Measurements from ENCODE around the gene SHC3.
A peak's percentile ranks its signal among the peaks of the same experiment; 100 is the strongest.

SHC3 gene

GRCh38 chr9:88990041-88990728 lies 188.4 kb downstream of the SHC3 start:
- Histone ChIP-seq H3K27ac (peak overlapping the region; percentile 91 to 98), H3K4me3 (peak overlapping the region; percentile 99)
- peak; percentile 50 for DNase-seq (ENCODE audit: low spot score)
- no peak for TF ChIP-seq CTCF (IDR thresholded peaks at IDR 0.05)

- TF ChIP-seq CTCF (IDR thresholded peaks at IDR 0.05) = no peak
- peak; percentile 70 for DNase-seq (ENCODE audit: low spot score)
- peak overlapping the region in 1 of 2 donors; percentile 67 for H3K27ac ChIP-seq
- no peak overlapping the region for H3K4me3 ChIP-seq
Measured at GRCh38 chr9:88988796-88989641, 189.6 kb downstream of the SHC3 start.

GRCh38 chr9:88987661-88988060 lies 191.0 kb downstream of the SHC3 start:
- no peak for TF ChIP-seq CTCF (IDR thresholded peaks at IDR 0.05)
- Histone ChIP-seq H3K4me3 (no peak overlapping the region), H3K27ac (no peak overlapping the region)
- DNase-seq (ENCODE audit: low spot score) = no peak

GRCh38 chr9:88986776-88987175 lies 191.8 kb downstream of the SHC3 start:
- Histone ChIP-seq H3K27ac (no peak overlapping the region), H3K4me3 (no peak overlapping the region)
- no peak for DNase-seq (ENCODE audit: low spot score)
- TF ChIP-seq CTCF (IDR thresholded peaks at IDR 0.05) = no peak

- H3K4me3 ChIP-seq = no peak overlapping the region
- no peak for TF ChIP-seq CTCF (IDR thresholded peaks at IDR 0.05)
- no peak overlapping the region for H3K27ac ChIP-seq
- no peak for DNase-seq (ENCODE audit: low spot score)
Measured at GRCh38 chr9:88985616-88986015, 193.0 kb downstream of the SHC3 start.

GRCh38 chr9:88984543-88984883 lies 194.1 kb downstream of the SHC3 start:
- TF ChIP-seq CTCF (IDR thresholded peaks at IDR 0.05) = no peak
- no peak overlapping the region for H3K4me3 ChIP-seq
- DNase-seq (ENCODE audit: low spot score) = no peak
- no peak overlapping the region for H3K27ac ChIP-seq
